LHCN-M2 (cell line): Measurements from ENCODE around the gene CLEC14A. TPM values are rescaled to one million over a fixed set of nuclear protein-coding genes. Genes with fewer than 3 reads are reported as not detected.

Experiments used
- DNase-seq: peaks from one replicate; pipeline ENCODE4 v3.0.0-alpha.2; 2012; ENCODE audit warnings: low read depth
- total RNA-seq: library from RNA; depleted of rRNA; stranded (reverse); fragments of >200 nt; gene quantifications from 2 replicates; pipeline ENCODE4 v1.2.3, GENCODE V29; 2014

Gene CLEC14A
- total RNA-seq, 1 experiment from 2014 or later: not detected

DNA sequence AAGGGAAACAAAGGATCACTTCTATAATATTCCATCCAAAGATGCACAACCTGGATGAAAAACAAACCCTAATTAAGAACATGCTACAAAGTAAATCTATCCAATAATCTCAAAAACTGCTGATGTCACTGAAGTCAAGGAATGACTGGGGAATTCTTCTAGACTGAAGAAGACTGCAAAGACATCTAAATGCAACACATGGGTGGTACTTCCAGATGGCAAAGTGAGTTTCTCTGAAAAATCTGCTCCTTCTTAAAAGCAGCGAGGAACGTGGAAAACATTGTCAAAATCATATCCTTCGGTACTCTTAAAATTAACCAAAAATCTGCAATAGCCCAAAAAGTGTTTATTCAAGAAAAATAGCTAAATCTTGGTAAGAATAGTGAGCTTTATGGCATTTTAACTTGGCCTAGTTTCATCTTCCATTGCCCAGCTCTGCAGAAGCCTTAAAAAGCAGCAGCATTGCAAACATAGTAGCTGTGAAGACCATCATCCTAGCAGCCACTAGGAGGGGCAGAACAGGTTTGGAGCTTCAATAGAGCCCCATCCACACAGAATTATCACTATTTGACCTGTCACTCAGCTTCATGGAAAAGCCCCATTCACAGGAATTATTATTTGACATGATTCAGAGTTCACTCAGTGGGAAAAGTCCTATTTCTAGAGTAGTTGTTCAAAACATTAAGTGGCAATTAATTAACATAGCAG, 7.4 kb downstream of the CLEC14A start:
- DNase-seq: no peak

GRCh38 chr14:38243696-38244240, 12.1 kb downstream of the CLEC14A start:
- DNase-seq: no peak

DNA sequence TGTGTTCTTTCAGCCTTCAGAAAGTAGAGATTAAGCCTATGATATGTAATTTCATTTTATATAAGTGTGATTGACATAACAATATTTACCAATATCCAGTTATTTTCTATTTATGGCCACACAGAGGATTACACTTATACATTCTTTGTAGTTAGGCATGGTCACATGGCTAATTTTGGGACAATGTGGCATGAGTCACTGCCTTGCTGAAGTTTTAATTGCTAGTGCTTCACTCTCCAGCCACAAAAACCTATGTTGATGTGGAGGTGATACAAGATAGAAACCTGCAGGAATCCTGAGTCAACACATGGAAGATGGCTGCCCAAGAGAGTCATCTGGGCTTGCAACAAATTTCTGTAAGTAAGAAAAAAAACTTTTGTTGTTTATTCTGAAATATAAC, 17.0 kb downstream of the CLEC14A start:
- DNase-seq: peak; percentile 37

DNA sequence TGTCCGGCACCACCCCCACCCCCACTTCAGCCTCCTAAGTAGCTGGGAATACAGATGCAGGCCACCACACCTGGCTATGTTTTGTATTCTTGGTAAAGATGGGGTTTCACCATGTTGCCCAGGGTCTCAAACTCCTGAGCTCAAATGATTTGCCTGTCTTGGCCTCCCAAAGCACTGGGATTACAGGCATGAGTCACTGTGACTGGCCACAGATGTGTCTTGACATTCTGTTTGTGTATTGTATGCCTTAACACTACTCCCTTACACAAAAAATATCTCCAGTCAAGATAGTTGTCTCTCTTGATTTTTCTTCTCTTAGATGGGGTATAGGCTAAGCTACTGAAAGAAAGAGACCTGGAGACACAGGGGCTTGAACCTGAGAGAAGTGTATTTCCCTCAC, 17.6 kb downstream of the CLEC14A start:
- DNase-seq: peak; percentile 66

DNA sequence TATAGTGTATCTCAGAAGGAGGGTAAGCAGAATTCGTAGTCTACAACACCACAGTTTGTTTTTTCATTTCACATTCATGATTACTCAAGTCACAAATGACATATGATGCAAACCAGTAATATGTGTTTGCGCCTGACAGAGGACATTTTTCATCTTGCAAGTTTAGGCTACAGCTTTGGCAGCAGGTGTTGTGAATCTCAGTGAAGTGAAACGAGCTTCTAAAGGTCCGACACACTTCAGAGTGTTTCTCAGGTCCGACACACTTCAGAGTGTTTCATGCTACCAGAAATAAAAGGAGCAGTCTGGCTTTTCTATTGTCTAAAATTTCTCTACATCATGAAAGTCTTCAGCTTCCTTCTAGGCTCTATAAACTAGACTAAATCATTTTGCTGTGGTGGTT, 22.7 kb downstream of the CLEC14A start:
- no peak for DNase-seq

DNA sequence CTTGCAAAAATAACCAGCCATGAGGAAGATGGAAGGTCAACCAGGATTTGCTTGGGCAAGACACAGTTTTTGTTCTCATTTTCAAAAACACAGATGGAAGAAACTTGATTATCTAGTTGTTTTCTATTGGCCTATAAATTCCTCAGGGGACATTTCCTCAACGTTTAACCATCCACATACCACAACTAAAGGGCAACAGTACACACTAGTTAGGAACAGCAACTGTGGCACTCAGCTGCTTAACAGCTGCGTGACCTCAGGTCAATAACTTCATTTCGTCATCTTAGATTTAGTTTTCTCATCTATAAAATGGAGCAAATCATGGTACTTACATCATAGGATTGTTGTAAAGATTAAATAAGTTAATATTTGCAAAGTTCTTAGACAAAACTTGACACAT, 29.5 kb downstream of the CLEC14A start:
- DNase-seq: peak; percentile 75

DNA sequence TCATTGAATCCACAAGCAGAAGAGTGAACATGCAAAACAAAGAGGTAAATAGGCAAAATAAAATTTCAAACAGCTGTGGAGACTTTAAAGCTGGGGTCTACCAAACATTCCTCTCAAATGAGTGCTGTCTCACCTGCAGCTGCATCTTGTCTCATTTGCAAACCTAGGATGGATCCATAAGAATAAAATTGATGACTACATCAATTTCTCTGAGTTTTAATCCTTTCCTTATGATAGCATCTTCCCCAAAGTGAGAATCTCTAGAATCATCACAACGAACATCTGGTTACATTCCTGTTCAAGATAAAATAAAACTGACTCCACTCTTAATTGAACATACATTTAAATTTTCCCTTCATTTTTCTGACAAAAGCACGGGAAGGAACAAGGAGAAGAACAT, 29.9 kb downstream of the CLEC14A start:
- DNase-seq: no peak

GRCh38 chr14:38224338-38224737, 31.6 kb downstream of the CLEC14A start:
- no peak for DNase-seq

DNA sequence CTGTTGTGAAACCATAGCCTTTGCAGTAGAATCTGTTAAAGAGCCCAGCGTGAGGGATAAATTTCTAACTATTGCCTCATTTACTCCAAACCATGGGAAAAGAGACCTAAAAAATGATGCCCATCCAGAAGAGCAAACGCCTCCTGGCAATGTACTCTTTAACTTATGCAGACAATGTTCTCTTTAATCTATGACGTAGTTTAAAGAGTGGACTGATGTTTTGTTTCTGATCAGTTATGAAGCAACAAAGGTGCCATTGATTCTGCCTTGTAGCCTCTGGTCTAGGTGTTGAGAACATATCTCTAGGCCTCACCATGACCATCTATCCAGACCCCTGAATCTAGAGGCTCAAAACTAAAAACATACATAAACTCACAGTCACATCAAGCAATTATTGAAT, 34.8 kb downstream of the CLEC14A start:
- no peak for DNase-seq

DNA sequence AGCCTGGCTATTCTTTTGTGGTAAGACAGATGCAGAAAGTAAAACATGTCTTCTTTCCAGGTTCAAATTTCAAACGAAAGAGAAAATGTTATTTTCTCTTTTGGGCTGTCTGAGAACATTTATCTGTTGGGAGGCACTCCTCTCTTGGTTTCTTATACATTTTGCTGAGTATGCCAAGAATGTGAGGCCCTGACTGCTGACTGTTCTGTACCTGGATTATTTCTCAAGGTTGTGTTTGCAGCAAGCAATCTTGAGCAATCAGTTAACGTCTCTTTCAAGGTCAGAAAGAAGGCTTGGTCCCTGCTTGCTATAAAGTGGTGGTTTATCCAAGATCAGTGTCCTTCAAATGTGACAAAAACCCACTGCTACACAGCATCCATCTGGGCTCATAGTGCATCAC, 38.3 kb downstream of the CLEC14A start:
- DNase-seq: no peak

GRCh38 chr14:38213001-38213400, 42.9 kb downstream of the CLEC14A start:
- DNase-seq: no peak

DNA sequence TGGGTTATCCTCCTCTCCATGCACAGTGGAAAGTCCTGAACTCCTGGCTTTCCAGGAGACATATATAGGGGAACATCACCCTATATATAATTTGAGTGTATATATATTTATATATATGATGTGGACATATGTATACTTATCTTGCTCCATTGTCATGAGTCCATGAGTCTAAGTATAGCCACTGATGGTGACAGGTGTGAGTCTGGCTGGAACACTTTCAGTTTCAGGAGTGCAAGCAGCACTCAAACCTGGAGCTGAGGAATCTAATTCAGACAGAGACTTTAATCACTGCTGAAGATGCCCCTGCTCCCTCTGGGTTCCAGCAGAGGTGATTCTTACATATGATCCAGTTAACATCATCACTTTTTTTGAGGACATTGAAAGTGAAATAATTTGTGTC, 43.8 kb downstream of the CLEC14A start:
- DNase-seq: no peak

- DNase-seq: no peak
Observed at GRCh38 chr14:38211255-38211735, 44.6 kb downstream of the CLEC14A start.

DNA sequence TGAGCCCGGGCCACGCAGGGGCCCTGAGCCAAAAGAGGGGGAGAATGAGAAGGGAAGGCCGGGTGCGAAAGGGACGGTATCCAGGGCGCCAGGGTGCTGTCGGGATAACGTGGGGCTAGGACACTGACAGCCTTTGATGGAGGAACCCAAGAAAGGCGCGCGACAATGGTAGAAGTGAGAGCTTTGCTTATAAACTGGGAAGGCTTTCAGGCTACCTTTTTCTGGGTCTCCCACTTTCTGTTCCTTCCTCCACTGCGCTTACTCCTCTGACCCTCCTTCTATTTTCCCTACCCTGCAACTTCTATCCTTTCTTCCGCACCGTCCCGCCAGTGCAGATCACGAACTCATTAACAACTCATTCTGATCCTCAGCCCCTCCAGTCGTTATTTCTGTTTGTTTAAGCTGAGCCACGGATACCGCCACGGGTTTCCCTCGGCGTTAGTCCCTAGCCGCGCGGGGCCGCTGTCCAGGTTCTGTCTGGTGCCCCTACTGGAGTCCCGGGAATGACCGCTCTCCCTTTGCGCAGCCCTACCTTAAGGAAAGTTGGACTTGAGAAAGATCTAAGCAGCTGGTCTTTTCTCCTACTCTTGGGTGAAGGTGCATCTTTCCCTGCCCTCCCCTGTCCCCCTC, 45.2 kb downstream of the CLEC14A start:
- peak; percentile 65 for DNase-seq

DNA sequence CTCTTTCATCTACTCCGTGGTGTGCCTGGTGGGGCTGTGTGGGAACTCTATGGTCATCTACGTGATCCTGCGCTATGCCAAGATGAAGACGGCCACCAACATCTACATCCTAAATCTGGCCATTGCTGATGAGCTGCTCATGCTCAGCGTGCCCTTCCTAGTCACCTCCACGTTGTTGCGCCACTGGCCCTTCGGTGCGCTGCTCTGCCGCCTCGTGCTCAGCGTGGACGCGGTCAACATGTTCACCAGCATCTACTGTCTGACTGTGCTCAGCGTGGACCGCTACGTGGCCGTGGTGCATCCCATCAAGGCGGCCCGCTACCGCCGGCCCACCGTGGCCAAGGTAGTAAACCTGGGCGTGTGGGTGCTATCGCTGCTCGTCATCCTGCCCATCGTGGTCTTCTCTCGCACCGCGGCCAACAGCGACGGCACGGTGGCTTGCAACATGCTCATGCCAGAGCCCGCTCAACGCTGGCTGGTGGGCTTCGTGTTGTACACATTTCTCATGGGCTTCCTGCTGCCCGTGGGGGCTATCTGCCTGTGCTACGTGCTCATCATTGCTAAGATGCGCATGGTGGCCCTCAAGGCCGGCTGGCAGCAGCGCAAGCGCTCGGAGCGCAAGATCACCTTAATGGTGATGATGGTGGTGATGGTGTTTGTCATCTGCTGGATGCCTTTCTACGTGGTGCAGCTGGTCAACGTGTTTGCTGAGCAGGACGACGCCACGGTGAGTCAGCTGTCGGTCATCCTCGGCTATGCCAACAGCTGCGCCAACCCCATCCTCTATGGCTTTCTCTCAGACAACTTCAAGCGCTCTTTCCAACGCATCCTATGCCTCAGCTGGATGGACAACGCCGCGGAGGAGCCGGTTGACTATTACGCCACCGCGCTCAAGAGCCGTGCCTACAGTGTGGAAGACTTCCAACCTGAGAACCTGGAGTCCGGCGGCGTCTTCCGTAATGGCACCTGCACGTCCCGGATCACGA, 46.0 kb downstream of the CLEC14A start:
- peak; percentile 94 for DNase-seq

DNA sequence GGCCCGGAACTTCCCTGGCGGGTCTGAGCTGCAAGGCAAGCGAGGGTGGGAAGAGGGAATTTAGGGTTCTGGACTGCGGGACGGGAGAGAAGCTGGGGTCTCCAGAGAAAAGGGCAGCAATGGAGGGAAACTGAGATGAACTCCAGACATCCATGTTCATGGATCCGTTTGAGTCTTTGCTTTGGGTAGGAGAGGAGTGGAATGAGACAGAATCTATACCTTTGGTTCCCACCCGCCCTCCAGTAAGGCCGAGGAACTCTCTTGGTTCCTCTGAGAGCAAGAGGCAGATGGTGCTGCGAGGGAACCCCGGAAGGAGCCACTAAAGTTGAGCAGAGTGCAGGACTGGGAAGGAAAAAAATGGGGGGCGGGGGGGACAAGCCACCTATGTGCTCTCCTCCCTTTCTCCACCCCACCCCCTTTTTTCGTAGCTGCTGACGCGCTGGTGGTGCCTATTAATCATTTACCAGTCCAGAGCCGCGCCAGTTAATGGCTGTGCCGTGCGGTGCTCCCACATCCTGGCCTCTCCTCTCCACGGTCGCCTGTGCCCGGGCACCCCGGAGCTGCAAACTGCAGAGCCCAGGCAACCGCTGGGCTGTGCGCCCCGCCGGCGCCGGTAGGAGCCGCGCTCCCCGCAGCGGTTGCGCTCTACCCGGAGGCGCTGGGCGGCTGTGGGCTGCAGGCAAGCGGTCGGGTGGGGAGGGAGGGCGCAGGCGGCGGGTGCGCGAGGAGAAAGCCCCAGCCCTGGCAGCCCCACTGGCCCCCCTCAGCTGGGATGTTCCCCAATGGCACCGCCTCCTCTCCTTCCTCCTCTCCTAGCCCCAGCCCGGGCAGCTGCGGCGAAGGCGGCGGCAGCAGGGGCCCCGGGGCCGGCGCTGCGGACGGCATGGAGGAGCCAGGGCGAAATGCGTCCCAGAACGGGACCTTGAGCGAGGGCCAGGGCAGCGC, 47.0 kb downstream of the CLEC14A start:
- DNase-seq: peak; percentile 76

GRCh38 chr14:38207736-38208617, 47.9 kb downstream of the CLEC14A start, which contains the start of gene SSTR1:
Gene SSTR1 (plus strand): TSS chr14:38207904. CDS start chr14:38209390, 1,486 bp downstream.
- no peak for DNase-seq

DNA sequence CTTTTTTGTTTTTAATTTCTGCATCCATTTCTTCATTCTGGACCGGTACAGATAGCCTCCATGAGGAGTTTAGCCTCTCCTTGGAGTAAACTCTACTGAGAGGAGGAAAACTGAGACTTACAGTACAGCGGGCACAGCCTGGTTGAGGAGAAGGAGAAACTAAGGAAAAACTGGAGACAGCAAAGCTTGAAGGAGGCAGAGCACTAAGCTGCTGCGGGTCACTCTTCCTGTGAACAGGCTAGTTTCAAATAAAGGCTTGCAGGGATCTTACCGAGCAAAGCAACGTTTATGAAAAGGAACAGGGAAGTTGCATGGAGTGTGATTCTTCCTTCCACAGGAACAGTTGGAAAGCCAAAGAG, 48.5 kb downstream of the CLEC14A start:
- no peak for DNase-seq

GRCh38 chr14:38206689-38207376, 49.1 kb downstream of the CLEC14A start:
- DNase-seq: no peak
